C4-2B (cell line): ENCODE results near the gene NPAS3.

Source experiments
- CTCF ChIP-seq: fragments of 450-650 bp; conservative IDR thresholded peaks from 2 replicates; pipeline ENCODE4 v1.5.1; 2017; ENCODE audit warnings: mild to moderate bottlenecking
- ZFX ChIP-seq: fragments of 450-650 bp; IDR thresholded peaks from 2 replicates; pipeline ENCODE4 v1.6.1; 2017

- TF ChIP-seq CTCF (no peak), ZFX (no peak)
These were observed 369.1 kb downstream of the NPAS3 start for GRCh38 chr14:33307691-33308251.
